Endothelial cell of umbilical vein (primary cell): ENCODE results near the gene DCDC1. TPM values are rescaled to one million over a fixed set of nuclear protein-coding genes. Genes with fewer than 3 reads are reported as not detected.

ENCODE experiments used
- BruUV-seq: library from RNA; stranded (reverse); fragments of 400-500 nt; replicated peaks from 2 replicates; lab custom pipeline; 2021; lab: Mats Ljungman, UMichigan
- CTCF ChIA-PET: fragments of 300-600, 350-600 bp; sonication (Branson Sonifier 250); formaldehyde crosslinking; loops from one replicate; lab custom pipeline; 2021; ENCODE audit warnings: antibody characterized with exemption, inconsistent platforms; lab: Charles Lee
- POLR2A ChIA-PET: fragments of 300-600, 350-600 bp; sonication (Branson Sonifier 250); formaldehyde crosslinking; loops from one replicate; lab custom pipeline; 2021; ENCODE audit warnings: antibody characterized with exemption, inconsistent platforms; lab: Charles Lee
- DNase-seq: peaks from one replicate; pipeline ENCODE4 v3.0.0-alpha.2; 2011; ENCODE audit warnings: low read depth, low spot score
- FAIRE-seq: peaks from 2 replicates; lab custom pipeline; 2011; peaks lifted over from hg19 to GRCh38; lab: Jason Lieb, UNC
- H2AFZ ChIP-seq: 2 replicates; pipeline ENCODE4 v1.6.0; 2012; ENCODE audit warnings: low read depth, low read length, control low read depth, inconsistent platforms
- H3K27ac ChIP-seq: 2 replicates; pipeline ENCODE4 v1.5.1; 2011; ENCODE audit warnings: low read depth, mild to moderate bottlenecking, control low read depth, low read length, moderate library complexity; ENCODE audit not compliant: insufficient read depth
- H3K27me3 ChIP-seq, 2 experiments: 2 replicates each; pipeline versions ENCODE4 v1.6.0 to v1.6.1; 2011; ENCODE audit warnings: low read length in 2 of 2, mixed read lengths in 1 of 2; ENCODE audit not compliant: control insufficient read depth in 2 of 2, insufficient read depth in 2 of 2
- H3K36me3 ChIP-seq, 2 experiments: 2 replicates in 1 of 2; 3 replicates in 1 of 2; pipeline ENCODE4 v1.5.1; 2011; ENCODE audit warnings: low read length in 2 of 2, mild to moderate bottlenecking in 1 of 2, moderate library complexity in 1 of 2; ENCODE audit not compliant: control insufficient read depth in 2 of 2, insufficient read depth in 2 of 2; ENCODE audit errors: extremely low read depth in 1 of 2
- H3K4me1 ChIP-seq: 3 replicates; pipeline ENCODE4 v1.5.1; 2011; ENCODE audit warnings: mild to moderate bottlenecking, low read length; ENCODE audit not compliant: control insufficient read depth, insufficient read depth; ENCODE audit errors: extremely low read depth
- H3K4me2 ChIP-seq: 2 replicates; pipeline ENCODE4 v1.6.1; 2011; ENCODE audit warnings: low read length, control low read depth, mixed read lengths; ENCODE audit not compliant: insufficient read depth
- H3K4me3 ChIP-seq, 3 experiments: fragments of 200-600 bp in 1 of 3; sonication (generic), shearing (Covaris generic) in 1 of 3; replicated peaks in 1 of 3; 2 replicates each; pipeline ENCODE4 v1.5.1; 2011 to 2016; ENCODE audit warnings: control low read depth in 3 of 3, low read length in 3 of 3, mild to moderate bottlenecking in 2 of 3, inconsistent platforms in 1 of 3, low read depth in 1 of 3, moderate library complexity in 1 of 3; ENCODE audit not compliant: insufficient read depth in 1 of 3
- H3K79me2 ChIP-seq: 2 replicates; pipeline ENCODE4 v1.6.0; 2012; ENCODE audit warnings: low read length, inconsistent platforms; ENCODE audit not compliant: control insufficient read depth, insufficient read depth
- H3K9ac ChIP-seq: replicated peaks from 2 replicates; pipeline ENCODE3; 2011; ENCODE audit warnings: low read length, control low read depth; ENCODE audit not compliant: insufficient read depth; ENCODE audit errors: extremely low read depth
- H3K9me1 ChIP-seq: replicated peaks from 3 replicates; pipeline ENCODE4 v1.6.0; 2011; ENCODE audit warnings: mild to moderate bottlenecking, low read length; ENCODE audit not compliant: control insufficient read depth, insufficient read depth; ENCODE audit errors: extremely low read depth
- H3K9me3 ChIP-seq: replicated peaks from 2 replicates; pipeline ENCODE4 v1.5.1; 2012; ENCODE audit warnings: low read length, inconsistent platforms; ENCODE audit not compliant: control insufficient read depth, insufficient read depth
- H4K20me1 ChIP-seq: replicated peaks from 2 replicates; pipeline ENCODE3; 2011; ENCODE audit warnings: mild to moderate bottlenecking, low read length; ENCODE audit not compliant: control insufficient read depth, insufficient read depth; ENCODE audit errors: extremely low read depth
- CTCF ChIP-seq, 2 donors: IDR thresholded peaks; 1 replicate in 1 of 2; 2 replicates in 1 of 2; pipeline ENCODE4 v1.5.1; 2011; ENCODE audit warnings: low read length in 2 of 2, mild to moderate bottlenecking in 2 of 2, moderate library complexity in 2 of 2, control low read depth in 1 of 2, inconsistent platforms in 1 of 2, low read depth in 1 of 2; ENCODE audit not compliant: insufficient read depth in 1 of 2; ENCODE audit errors: extremely low read depth in 1 of 2
- EZH2 ChIP-seq: IDR thresholded peaks from 2 replicates; pipeline ENCODE4 v1.6.1; 2012; ENCODE audit warnings: borderline replicate concordance, low read depth, mild to moderate bottlenecking, moderate library complexity, low read length, inconsistent platforms; ENCODE audit not compliant: severe bottlenecking
- FOS ChIP-seq: IDR thresholded peaks from 2 replicates; pipeline ENCODE4 v1.6.1; 2011; ENCODE audit warnings: mild to moderate bottlenecking, low read length, moderate library complexity, borderline replicate concordance; ENCODE audit not compliant: insufficient read depth
- JUN ChIP-seq: IDR thresholded peaks from 2 replicates; pipeline ENCODE4 v1.6.1; 2011; ENCODE audit warnings: borderline replicate concordance, low read depth; ENCODE audit not compliant: insufficient read length, insufficient read depth
- MYC ChIP-seq: IDR thresholded peaks from one replicate; pipeline ENCODE4 v1.6.1; 2011; ENCODE audit warnings: mild to moderate bottlenecking, low read depth, low read length
- POLR2A ChIP-seq: IDR thresholded peaks from 2 replicates; pipeline ENCODE4 v1.6.1; 2012; ENCODE audit warnings: low read depth, mild to moderate bottlenecking, control low read depth, low read length
- POLR2AphosphoS5 ChIP-seq: IDR thresholded peaks from 2 replicates; pipeline ENCODE4 v1.6.1; 2012; ENCODE audit warnings: low read depth, mild to moderate bottlenecking, control low read depth, low read length, moderate library complexity; ENCODE audit not compliant: insufficient read depth
- dilution Hi-C: fragments of 300-500 bp; cut with MboI; formaldehyde crosslinking; loops from one replicate; pipeline ENCODE4 v1.15.0; 2019; ENCODE audit warnings: low sequenced_read_pairs; ENCODE audit not compliant: extremely low pct_ligation_motif_present
- intact Hi-C: fragments of 100-400 bp; cut with micrococcal nuclease; formaldehyde crosslinking; loops from one replicate; pipeline ENCODE4 v1.10.0; 2022
- polyA plus RNA-seq, 4 experiments: library from polyadenylated mRNA; depleted of rRNA in 3 of 4; stranded (reverse) in 3 of 4; unstranded in 1 of 4; fragments of >200 nt; gene quantifications; 2 replicates each; pipeline versions ENCODE4 v1.2.1 to v1.2.3, GENCODE V29; 2011 to 2012; ENCODE audit warnings: missing spikeins in 1 of 4
- total RNA-seq: library from RNA; stranded (reverse); gene quantifications from 2 replicates; pipeline ENCODE4 v1.2.3, GENCODE V29; 2021
- TF ChIP-seq, protein P1 (sequence below): IDR thresholded peaks from 2 replicates; pipeline ENCODE4 v1.6.1; 2011; ENCODE audit not compliant: insufficient read depth, insufficient read length

Gene DCDC1
- total and polyA plus RNA-seq, 2 donors (not counting 3 experiments of a cell fraction or from before 2014, with no cell fraction given), result 0.04 TPM; not detected in 1

GRCh38 chr11:30816959-30817880 is 552.3 kb downstream of the DCDC1 start:
- no peaks in the 10 kb centered on the region for H3K27me3 ChIP-seq
- no peak overlapping the region for H3K4me3 ChIP-seq
- no peaks in the 10 kb centered on the region for H4K20me1 ChIP-seq
- no peaks in the 10 kb centered on the region for H3K79me2 ChIP-seq
- TF ChIP-seq POLR2AphosphoS5 (no peak), JUN (no peak), CTCF (IDR thresholded peaks at IDR 0.05; ENCODE audit: extremely low read depth in 1 of 2, insufficient read depth in 1 of 2, low read depth in 1 of 2, low read length in 2 of 2) (no peak), POLR2A (no peak), MYC (no peak), FOS (no peak), EZH2 (no peak)
- TF ChIP-seq, protein P1, sequence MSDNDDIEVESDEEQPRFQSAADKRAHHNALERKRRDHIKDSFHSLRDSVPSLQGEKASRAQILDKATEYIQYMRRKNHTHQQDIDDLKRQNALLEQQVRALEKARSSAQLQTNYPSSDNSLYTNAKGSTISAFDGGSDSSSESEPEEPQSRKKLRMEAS, result no peak
- no peak for FAIRE-seq
- no peaks in the 10 kb centered on the region for H3K36me3 ChIP-seq
- dilution Hi-C loops (no loop called here), intact Hi-C loops (no loop called here)
- BruUV-seq, result no TSS peak
- no peak overlapping the region for H3K27ac ChIP-seq
- no peaks in the 10 kb centered on the region for H3K4me1 ChIP-seq
- CTCF ChIA-PET, result no interaction called here
- no peaks in the 10 kb centered on the region for H3K9me3 ChIP-seq
- POLR2A ChIA-PET, result no interaction called here
- no peak overlapping the region for H2AFZ ChIP-seq
- DNase-seq, result no peak
- H3K9me1 ChIP-seq, result no peaks in the 10 kb centered on the region
- no peak overlapping the region for H3K4me2 ChIP-seq
- H3K9ac ChIP-seq, result no peak overlapping the region
